ENCODE results near the gene EVA1A. TPM values are rescaled to one million over a fixed set of nuclear protein-coding genes. Genes with fewer than 3 reads are reported as not detected.

The EVA1A gene
- total RNA-seq, 1 donor from 2014 or later, result 0.71 TPM

- no peak for DNase-seq (ENCODE audit: low spot score)
Measured at GRCh38 chr2:75545387-75545786, 15.4 kb downstream of the EVA1A start.

GRCh38 chr2:75543446-75543845 is 17.3 kb downstream of the EVA1A start:
- DNase-seq (ENCODE audit: low spot score), result no peak

- no peak for DNase-seq (ENCODE audit: low spot score)
Measured at GRCh38 chr2:75541430-75541829, 19.3 kb downstream of the EVA1A start.

- no peak for DNase-seq (ENCODE audit: low spot score)
Measured at GRCh38 chr2:75540994-75541393, 19.7 kb downstream of the EVA1A start.

- no peak for DNase-seq (ENCODE audit: low spot score)
Measured at GRCh38 chr2:75539955-75540716, 20.6 kb downstream of the EVA1A start.

GRCh38 chr2:75538521-75539490 is 21.9 kb downstream of the EVA1A start:
- no peak for DNase-seq (ENCODE audit: low spot score)

- no peak for DNase-seq (ENCODE audit: low spot score)
Measured at GRCh38 chr2:75537658-75538057, 23.1 kb downstream of the EVA1A start.

- DNase-seq (ENCODE audit: low spot score), result no peak
Measured at GRCh38 chr2:75533135-75533534, 27.6 kb downstream of the EVA1A start.

- no peak for DNase-seq (ENCODE audit: low spot score)
Measured at GRCh38 chr2:75532488-75532887, 28.3 kb downstream of the EVA1A start.

- DNase-seq (ENCODE audit: low spot score), result no peak
Measured at GRCh38 chr2:75528221-75528977, 32.3 kb downstream of the EVA1A start.

GRCh38 chr2:75527676-75528075 is 33.1 kb downstream of the EVA1A start:
- no peak for DNase-seq (ENCODE audit: low spot score)

GRCh38 chr2:75526842-75527241 is 33.9 kb downstream of the EVA1A start:
- no peak for DNase-seq (ENCODE audit: low spot score)

- no peak for DNase-seq (ENCODE audit: low spot score)
Measured at GRCh38 chr2:75525434-75526310, 35.1 kb downstream of the EVA1A start.

GRCh38 chr2:75524276-75524911 is 36.3 kb downstream of the EVA1A start:
- no peak for DNase-seq (ENCODE audit: low spot score)

GRCh38 chr2:75523313-75524275 is 37.1 kb downstream of the EVA1A start:
- DNase-seq (ENCODE audit: low spot score), result no peak

- no peak for DNase-seq (ENCODE audit: low spot score)
Measured at GRCh38 chr2:75522543-75523312, 38.0 kb downstream of the EVA1A start.

GRCh38 chr2:75521225-75521872 is 39.4 kb downstream of the EVA1A start:
- no peak for DNase-seq (ENCODE audit: low spot score)
